Measurements from ENCODE around the gene NIT1. TPM values are rescaled to one million over a fixed set of nuclear protein-coding genes. Genes with fewer than 3 reads are reported as not detected.

NIT1 gene
- total RNA-seq, 1 experiment from 2014 or later = 32.0 TPM

DNA sequence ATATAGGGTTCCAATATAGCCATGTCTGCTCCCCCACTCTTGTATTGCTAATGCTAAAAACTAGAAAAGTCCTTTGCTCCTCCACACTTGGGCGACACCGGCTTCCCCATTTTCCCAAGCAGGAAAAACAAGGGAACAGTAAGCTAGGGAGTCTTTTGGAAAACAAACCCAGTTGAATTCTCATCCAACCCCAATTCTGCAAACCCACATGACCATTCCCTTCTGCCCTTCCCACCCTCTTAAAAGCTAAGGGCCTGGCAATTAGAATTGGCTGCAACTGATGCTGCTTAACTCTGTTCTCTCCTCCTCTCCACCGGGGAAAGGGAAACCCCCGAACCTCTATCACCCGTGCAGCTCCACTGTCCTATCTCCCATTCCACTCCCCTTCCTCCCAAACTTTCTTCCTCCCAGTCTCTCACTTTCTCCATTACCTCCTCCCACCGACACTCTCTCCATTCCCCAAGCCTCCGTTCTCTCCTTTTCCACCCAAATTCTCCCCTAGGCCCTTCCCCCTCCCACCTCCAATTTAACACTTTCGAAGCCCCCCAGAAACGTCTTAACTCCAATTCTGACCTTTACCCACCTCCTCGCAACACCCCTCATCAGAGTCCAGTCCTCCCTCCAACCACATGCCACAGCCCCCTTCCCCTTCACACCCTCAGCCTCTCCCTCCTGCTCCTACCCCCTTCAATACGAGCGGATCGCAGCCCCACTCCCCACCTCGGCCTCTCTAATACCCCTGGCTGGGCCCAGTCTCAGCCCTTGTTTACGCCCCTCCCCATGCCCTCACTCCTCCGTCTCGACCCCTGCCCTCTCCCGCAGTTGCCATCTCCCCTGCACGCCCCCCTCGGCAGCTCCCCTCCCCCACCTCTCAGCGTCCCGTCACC lies 13.9 kb downstream of the NIT1 start:
- DNase-seq (ENCODE audit: low read depth) = no peak
- in situ Hi-C loops (cut with HindIII; ENCODE audit: low pct_unique_long_range_greater_than_20kb, low sequenced_read_pairs) = no loop called here

DNA sequence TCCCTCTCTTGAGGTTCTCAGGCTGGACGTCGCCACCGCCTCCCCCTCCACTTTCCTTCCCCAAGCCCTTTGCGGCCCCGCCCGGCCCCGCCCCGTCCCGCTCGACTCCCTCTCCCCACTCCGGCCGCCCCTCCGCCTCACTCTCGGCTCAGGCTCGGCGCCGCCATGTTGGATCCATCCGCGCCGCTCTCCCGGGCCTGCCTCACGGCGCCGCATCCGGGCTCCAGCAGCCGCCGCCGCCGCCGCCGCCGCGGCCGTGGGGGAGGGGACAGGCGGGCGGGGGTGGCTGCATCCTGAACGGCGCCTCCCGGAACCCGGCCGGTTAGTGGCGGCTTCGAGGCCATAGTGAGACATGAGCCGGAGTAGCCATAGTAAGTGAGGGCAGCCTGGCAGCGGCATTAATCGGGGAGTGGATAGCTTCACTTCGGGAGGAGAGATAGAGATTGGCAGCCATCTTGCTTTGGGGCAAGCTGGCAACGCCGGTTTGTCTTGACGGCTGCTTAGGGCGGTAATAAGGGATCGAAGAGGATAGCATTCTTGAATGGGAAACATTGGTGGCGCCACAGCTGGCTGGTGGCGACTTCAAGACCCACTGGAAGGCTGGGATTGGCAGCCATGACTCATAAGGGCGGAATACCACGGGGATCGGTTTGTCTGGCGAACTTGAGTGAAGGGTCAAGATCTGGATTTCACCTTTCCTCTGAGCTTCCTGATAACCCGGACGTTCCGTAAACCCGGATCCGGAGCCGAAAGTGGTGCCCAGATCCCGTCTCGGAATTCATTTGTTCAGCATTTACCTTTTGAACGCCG lies 14.7 kb downstream of the NIT1 start, which contains the start of gene DEDD:
DEDD (minus strand) TSS at position 258 of the 810 bp plus-strand sequence. CDS start 8,205 bp downstream, outside the sequence.
- in situ Hi-C loops (cut with HindIII; ENCODE audit: low pct_unique_long_range_greater_than_20kb, low sequenced_read_pairs) = no loop called here
- peak; percentile 97 for DNase-seq (ENCODE audit: low read depth)

DNA sequence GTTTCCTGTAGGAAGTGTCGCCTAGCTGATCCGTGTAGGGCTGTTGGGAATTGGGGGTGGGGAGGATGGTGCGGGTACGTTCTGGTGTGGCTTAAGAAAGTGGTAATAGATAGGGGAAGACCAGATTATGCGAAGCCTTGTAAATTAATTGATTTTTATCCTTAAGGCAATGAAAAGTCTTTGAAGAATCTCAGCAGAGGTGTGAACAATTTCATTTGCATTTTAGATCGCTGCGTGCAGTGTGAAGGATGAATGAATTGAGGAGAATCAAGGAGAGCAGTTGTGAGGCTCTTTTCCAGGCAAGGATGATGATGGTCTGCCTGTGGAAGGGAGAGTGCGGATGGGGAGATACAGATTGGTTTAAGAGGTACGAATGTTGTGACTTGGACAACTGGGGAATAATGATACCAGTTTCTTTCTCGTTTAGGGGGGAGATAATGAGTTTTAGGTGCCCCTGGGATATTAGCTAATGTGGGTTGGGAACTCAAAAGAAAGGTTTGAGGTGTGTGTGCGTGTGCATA lies 15.4 kb downstream of the NIT1 start:
- in situ Hi-C loops (cut with HindIII; ENCODE audit: low pct_unique_long_range_greater_than_20kb, low sequenced_read_pairs) = no loop called here
- no peak for DNase-seq (ENCODE audit: low read depth)

DNA sequence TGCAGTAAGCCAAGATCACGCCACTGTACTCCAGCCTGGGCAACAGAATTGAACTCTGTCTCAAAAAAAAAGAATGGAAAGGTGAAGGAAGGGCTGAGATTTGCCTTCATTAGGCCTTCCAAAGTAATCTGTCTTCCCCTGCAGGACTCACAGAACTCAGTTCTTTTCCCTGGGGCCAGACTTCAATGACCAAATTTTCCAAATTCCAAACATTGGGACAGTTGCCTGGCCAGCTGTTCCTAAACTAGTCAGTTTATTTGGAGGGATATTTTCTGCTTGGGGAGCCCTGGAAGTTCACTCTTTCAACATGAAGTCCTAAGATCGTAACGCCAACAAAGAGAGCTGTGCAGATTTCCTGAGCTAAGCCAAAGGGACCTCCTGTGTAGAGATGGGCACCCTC lies 20.0 kb downstream of the NIT1 start:
- in situ Hi-C loops (cut with HindIII; ENCODE audit: low pct_unique_long_range_greater_than_20kb, low sequenced_read_pairs) = no loop called here
- DNase-seq (ENCODE audit: low read depth) = no peak

DNA sequence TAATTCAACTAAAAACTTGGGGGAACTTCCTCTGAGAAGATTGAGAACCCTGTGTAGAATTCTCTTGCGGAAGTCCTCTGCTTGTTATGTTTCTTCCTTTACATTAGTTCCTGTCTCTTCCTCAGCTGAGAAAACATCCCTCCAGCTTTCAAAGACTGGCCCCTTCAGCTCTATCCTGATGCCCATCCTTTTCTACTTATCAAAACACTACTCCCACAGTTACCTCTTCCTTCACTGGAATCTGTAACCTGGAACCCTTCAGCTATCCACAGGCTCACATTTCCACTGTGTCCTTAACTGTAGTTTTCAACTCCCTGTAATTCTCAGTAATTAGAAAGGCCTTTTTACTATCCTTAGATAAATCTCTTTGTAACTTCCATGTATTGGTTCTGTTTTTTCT lies 20.5 kb downstream of the NIT1 start:
- DNase-seq (ENCODE audit: low read depth) = no peak
- in situ Hi-C loops (cut with HindIII; ENCODE audit: low pct_unique_long_range_greater_than_20kb, low sequenced_read_pairs) = no loop called here

DNA sequence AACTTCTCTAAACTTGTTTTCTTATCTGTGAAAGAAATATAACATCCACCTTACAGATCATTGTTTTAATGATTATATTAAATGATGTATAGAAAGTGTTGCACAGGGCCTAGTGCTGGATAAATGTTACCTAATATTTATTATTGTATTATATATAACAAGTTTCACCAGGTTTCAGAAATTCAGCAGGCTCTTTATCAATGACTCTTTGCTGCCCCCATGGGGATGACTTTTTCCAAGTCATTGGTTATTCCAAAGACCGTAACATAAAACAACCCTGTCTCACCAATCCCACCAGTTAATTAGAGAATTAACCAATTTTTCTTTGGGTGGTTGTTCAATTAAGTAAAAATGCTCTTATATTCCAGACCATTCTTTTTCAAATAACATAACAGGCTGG lies 21.9 kb downstream of the NIT1 start:
- no peak for DNase-seq (ENCODE audit: low read depth)
- in situ Hi-C loops (cut with HindIII; ENCODE audit: low pct_unique_long_range_greater_than_20kb, low sequenced_read_pairs) = no loop called here

DNA sequence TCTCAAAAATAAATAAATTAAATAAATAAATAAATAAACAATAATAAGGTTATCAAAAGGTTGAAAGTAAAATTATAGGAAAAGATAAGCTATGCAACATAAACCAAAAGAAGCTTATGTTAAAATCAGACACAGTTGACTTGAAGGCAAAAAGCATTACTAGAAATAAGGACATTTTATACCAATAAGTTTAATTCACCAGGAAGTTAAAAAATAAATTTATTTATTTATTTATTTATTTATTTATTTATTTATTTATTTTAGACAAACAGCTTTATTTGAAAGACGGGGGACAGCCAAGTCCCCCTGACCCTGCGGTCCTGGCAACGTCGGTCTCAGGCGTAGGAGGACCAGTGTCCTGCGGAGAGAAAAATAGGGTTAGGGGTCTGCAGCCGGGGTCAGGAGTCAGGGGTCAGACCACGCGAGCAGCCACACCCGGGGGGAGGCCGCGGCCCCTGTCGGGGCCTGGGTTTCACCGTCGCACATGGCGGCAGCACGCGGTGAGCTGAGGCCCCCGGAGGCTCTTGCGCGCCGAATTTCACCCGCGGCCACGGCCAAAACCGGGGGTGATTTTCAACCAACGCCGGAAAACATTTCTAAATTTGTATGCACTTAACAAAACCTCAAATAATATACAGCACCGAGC lies 23.0 kb downstream of the NIT1 start:
- DNase-seq (ENCODE audit: low read depth) = no peak
- in situ Hi-C loops (cut with HindIII; ENCODE audit: low pct_unique_long_range_greater_than_20kb, low sequenced_read_pairs) = no loop called here

DNA sequence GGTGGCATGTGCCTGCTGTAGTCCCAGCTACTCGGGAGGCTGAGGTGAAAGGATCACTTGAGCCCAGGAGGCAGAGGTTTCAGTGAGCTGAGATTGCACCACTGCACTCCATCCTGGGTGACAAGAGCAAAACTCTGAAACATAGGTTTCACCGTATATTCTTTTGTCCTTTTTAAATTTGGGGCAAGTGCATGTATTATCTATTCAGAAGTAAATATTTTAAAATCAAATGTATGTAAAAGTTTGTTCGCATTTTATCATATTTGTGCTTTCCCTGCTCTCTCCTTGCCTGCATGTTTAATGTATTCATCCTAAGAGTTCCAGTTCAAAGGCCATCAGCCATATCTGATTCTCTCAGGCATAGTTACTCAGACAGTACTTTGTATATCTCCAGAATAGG lies 27.9 kb downstream of the NIT1 start:
- DNase-seq (ENCODE audit: low read depth) = no peak
- in situ Hi-C loops (cut with HindIII; ENCODE audit: low pct_unique_long_range_greater_than_20kb, low sequenced_read_pairs) = no loop called here

DNA sequence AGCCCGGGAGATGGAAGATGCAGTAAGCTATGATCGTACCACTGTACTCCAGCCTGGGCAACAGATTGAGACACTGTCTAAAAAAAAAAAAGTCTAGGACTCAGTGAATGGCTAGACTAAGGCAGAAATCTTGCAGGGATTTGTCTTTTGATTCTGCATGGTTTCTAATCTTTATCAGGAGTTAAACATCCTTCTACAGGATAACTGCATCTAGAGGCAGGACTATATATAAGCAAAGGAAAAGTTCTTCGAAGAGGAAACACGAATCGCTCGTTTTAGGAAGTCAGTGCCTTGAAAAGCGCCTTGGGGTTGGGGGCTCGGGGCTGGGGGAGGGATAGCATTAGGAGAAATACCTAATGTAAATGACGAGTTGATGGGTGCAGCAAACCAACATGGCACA lies 35.3 kb downstream of the NIT1 start:
- in situ Hi-C loops (cut with HindIII; ENCODE audit: low pct_unique_long_range_greater_than_20kb, low sequenced_read_pairs) = no loop called here
- no peak for DNase-seq (ENCODE audit: low read depth)

DNA sequence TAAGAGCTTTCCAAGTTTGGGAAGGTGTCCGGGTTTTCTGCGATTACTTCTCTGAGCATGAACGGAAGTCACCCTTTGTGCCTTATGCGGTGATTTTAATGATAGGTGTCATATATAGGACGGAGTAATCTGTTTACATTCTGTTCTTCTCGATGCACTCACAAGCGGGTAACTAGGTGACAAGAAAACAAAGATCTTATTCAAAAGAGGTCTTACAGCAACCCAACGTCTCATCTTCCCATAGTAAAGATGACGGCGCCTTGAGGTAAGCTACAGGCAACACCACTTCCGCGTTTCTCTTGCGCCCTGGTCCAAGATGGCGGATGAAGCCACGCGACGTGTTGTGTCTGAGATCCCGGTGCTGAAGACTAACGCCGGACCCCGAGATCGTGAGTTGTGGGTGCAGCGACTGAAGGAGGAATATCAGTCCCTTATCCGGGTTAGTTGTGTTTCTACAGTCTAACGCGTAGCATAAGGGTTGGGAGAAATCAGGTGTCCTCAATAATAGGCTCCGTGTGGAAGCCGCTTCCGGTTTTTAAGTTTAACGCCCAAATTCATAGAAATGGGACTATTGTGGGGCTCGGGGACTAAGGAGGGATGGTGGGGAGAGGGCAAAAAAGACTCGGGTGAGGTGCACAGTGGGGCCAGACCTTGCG lies 35.9 kb downstream of the NIT1 start, which contains the start of gene UFC1:
UFC1 (plus strand) TSS at position 297 of the 656 bp plus-strand sequence; CDS start at position 317, 20 bp downstream.
- DNase-seq (ENCODE audit: low read depth) = peak; percentile 88
- in situ Hi-C loops (cut with HindIII; ENCODE audit: low pct_unique_long_range_greater_than_20kb, low sequenced_read_pairs) = no loop called here

DNA sequence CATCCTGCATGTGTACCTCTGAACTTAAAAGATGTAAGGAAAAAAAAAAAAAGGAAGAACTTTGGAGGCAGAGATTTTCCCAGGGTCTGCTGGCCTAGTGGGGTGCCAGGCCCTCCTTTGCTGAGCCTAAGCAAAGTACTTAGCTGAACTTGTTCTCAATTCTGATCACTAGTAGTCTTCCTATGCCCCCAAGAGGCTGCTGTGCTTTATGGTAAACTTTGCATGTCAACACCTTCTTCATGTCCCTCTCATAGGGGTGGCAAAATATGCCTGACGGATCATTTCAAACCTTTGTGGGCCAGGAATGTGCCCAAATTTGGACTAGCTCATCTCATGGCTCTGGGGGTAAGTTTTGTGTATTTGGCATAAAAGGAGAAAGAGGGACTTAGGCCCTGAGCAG lies 40.0 kb downstream of the NIT1 start:
- in situ Hi-C loops (cut with HindIII; ENCODE audit: low pct_unique_long_range_greater_than_20kb, low sequenced_read_pairs) = no loop called here
- no peak for DNase-seq (ENCODE audit: low read depth)

DNA sequence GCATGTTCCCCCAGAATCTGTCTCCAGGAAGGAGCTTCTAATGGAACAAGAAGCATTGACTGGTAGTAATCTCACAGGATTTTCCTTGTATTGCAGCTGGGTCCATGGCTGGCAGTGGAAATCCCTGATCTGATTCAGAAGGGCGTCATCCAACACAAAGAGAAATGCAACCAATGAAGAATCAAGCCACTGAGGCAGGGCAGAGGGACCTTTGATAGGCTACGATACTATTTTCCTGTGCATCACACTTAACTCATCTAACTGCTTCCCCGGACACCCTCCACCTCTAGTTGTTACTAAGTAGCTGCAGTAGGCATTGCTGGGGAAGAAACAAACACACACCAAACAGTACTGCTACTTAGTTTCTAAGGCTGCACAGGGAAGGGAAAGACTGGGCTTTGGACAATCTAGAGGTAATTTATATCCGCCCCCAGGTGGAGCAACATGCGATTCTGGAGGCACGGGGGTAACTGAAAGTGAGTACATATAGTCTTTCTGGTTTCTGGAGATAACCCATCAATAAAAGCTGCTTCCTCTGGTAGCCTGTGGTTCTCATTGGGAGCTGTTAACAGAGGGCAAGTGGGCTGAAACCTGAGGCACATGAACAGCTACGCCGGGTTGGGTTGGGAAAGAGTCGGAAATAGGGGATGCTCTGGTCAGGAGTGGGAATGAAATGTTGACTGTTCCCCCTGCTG lies 40.6 kb downstream of the NIT1 start:
- in situ Hi-C loops (cut with HindIII; ENCODE audit: low pct_unique_long_range_greater_than_20kb, low sequenced_read_pairs) = no loop called here
- DNase-seq (ENCODE audit: low read depth) = no peak

DNA sequence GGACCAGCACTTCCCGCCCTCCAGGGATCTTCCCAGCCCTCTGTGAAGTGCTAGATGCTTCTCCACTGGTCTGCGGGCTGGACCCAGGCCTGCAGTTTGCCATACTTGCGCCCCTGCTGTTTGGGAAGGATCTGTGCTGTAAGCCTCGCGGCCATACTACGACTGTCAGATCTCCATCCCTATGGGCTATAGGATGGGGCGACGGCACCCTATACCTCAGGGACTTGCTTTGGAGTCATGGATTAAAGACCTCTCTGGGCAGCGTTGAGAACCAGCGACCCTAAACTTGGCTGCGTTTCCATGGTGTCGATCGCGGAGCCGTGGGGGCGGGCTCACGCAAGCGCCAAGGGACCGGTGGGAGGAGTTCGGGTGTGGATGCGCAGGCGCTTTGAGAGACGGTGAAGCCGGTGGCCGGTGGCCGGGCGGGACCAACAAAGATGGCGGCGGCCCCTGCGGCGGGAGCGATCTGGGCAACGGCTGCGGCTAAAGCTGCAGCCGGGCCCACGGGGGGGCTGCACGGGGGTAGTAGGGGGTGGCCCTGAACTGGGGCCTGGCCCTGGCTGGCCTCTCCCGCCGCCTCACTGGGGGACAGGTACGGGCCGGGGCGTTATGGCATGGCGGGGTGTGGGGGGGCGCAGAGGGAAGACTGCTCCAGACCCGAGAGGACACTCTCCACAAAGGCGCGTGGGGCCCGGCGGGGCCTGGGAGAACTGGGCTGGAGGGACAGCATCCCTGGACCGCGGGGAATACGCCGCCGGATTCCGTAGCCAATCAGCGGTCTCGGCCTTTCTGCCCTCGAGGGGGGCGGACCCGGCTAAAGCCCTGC lies 41.4 kb downstream of the NIT1 start, which contains the start of gene USP21:
USP21 (plus strand) TSS at position 414 of the 826 bp plus-strand sequence. CDS start 1,141 bp downstream, outside the sequence.
- in situ Hi-C loops (cut with HindIII; ENCODE audit: low pct_unique_long_range_greater_than_20kb, low sequenced_read_pairs) = no loop called here
- peak; percentile 82 for DNase-seq (ENCODE audit: low read depth)

DNA sequence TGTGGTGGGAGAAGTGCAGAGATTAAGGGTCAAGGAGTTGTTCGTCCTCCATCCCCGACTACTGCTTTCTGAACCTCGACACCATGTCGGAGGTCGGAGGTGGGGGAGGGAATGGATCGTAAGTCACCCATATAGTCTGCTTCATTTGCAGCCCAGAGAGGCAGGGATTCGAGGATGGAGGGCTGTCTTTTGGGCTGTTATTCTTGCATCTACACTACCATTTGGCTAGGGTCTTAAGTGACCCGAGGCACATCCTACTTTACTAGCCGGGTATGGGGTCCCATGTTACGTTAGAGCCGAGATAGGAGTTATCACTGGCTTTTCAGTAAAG lies 42.0 kb downstream of the NIT1 start:
- in situ Hi-C loops (cut with HindIII; ENCODE audit: low pct_unique_long_range_greater_than_20kb, low sequenced_read_pairs) = no loop called here
- no peak for DNase-seq (ENCODE audit: low read depth)

DNA sequence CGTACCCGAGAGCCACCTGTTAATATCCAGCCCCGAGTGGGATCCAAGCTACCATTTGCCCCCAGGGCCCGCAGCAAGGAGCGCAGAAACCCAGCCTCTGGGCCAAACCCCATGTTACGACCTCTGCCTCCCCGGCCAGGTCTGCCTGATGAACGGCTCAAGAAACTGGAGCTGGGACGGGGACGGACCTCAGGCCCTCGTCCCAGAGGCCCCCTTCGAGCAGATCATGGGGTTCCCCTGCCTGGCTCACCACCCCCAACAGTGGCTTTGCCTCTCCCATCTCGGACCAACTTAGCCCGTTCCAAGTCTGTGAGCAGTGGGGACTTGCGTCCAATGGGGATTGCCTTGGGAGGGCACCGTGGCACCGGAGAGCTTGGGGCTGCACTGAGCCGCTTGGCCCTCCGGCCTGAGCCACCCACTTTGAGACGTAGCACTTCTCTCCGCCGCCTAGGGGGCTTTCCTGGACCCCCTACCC lies 42.8 kb downstream of the NIT1 start:
- no peak for DNase-seq (ENCODE audit: low read depth)
- in situ Hi-C loops (cut with HindIII; ENCODE audit: low pct_unique_long_range_greater_than_20kb, low sequenced_read_pairs) = no loop called here

DNA sequence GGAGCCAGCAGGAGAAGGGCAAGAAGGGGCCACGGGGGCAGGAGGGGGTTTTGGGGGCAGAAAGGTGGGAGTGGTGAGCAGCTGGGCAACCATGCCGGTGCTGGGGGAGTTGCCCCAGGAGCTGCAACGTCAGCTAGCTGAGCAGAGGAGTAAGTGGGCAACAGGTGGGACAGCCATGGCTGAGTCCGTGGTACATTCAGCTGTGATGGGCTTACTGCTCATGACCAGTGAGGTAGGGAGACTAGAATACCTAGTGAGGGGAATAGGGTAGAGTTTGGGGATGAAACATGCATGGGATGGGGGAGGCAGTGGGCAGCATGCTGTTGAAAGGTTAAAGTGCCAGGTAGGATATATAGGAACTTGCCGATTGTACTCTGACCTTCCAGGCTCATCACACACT lies 43.7 kb downstream of the NIT1 start:
- no peak for DNase-seq (ENCODE audit: low read depth)
- in situ Hi-C loops (cut with HindIII; ENCODE audit: low pct_unique_long_range_greater_than_20kb, low sequenced_read_pairs) = no loop called here

DNA sequence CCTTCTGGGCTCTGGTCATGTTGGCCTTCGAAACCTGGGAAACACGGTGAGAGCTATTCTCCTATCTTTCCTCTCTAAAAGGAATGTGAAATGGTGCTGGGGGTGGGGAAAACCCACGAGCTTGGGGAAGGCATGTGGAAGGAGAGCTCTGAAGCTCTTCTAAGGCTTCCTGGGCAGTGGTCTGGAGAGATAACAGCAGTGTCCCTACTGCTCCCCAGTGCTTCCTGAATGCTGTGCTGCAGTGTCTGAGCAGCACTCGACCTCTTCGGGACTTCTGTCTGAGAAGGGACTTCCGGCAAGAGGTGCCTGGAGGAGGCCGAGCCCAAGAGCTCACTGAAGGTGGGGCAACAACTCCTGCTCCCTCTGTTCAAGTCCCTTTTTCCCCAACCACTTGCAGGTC lies 44.1 kb downstream of the NIT1 start:
- in situ Hi-C loops (cut with HindIII; ENCODE audit: low pct_unique_long_range_greater_than_20kb, low sequenced_read_pairs) = no loop called here
- no peak for DNase-seq (ENCODE audit: low read depth)
